Activated naive CD4-positive, alpha-beta T cell treated with anti-CD3 and anti-CD28 coated beads for 36 hours (primary cell): ENCODE data around the gene ATP10B. TPM values are rescaled to one million over a fixed set of nuclear protein-coding genes. Genes with fewer than 3 reads are reported as not detected.

Experiments
- CTCF ChIA-PET: fragments of 350-600 bp; sonication (Branson Sonifier 250); formaldehyde crosslinking; loops from one replicate; lab custom pipeline; 2021; ENCODE audit warnings: antibody characterized with exemption; lab: Charles Lee
- DNase-seq: peaks from one replicate; pipeline ENCODE4 v3.0.0-alpha.2; 2020
- H3K27ac Mint-ChIP-seq: one replicate; pipeline ENCODE4 v1.8.0; 2021; ENCODE audit warnings: mild to moderate bottlenecking, mixed read lengths
- H3K27me3 Mint-ChIP-seq: one replicate; pipeline ENCODE4 v1.8.0; 2021; ENCODE audit warnings: low read depth, mixed read lengths
- H3K36me3 Mint-ChIP-seq: one replicate; pipeline ENCODE4 v1.8.0; 2021; ENCODE audit warnings: low read depth, mixed read lengths
- H3K4me1 Mint-ChIP-seq: one replicate; pipeline ENCODE4 v1.8.0; 2021; ENCODE audit warnings: low read depth, mixed read lengths
- H3K4me3 Mint-ChIP-seq: one replicate; pipeline ENCODE4 v1.8.0; 2021; ENCODE audit warnings: mild to moderate bottlenecking, moderate library complexity, mixed read lengths
- H3K9me3 Mint-ChIP-seq: one replicate; pipeline ENCODE4 v1.8.0; 2021; ENCODE audit warnings: mixed read lengths
- intact Hi-C: fragments of 100-400 bp; cut with micrococcal nuclease; formaldehyde crosslinking; loops from one replicate; pipeline ENCODE4 v1.15.1; 2023
- total RNA-seq, 2 experiments: library from RNA; stranded (reverse); gene quantifications; one replicate each; pipeline ENCODE4 v1.2.3, GENCODE V29; 2021

Gene ATP10B
- total RNA-seq, 2 experiments from 2014 or later: not detected

GRCh38 chr5:160637357-160638090 is 214.5 kb downstream of the ATP10B start:
- no peaks in the 10 kb centered on the region for H3K36me3 Mint-ChIP-seq
- intact Hi-C loops: no loop called here
- CTCF ChIA-PET: no interaction called here
- H3K9me3 Mint-ChIP-seq: no peaks in the 10 kb centered on the region
- H3K27me3 Mint-ChIP-seq: peaks cover 3% of the 10 kb centered on the region
- H3K4me3 Mint-ChIP-seq: no peak overlapping the region
- no peaks in the 10 kb centered on the region for H3K4me1 Mint-ChIP-seq
- DNase-seq: no peak
- H3K27ac Mint-ChIP-seq: no peak overlapping the region

GRCh38 chr5:160635663-160636062 is 216.3 kb downstream of the ATP10B start:
- CTCF ChIA-PET: no interaction called here
- peaks cover 3% of the 10 kb centered on the region for H3K27me3 Mint-ChIP-seq
- DNase-seq: no peak
- no peaks in the 10 kb centered on the region for H3K36me3 Mint-ChIP-seq
- H3K4me3 Mint-ChIP-seq: no peak overlapping the region
- no peak overlapping the region for H3K27ac Mint-ChIP-seq
- intact Hi-C loops: no loop called here
- H3K4me1 Mint-ChIP-seq: no peaks in the 10 kb centered on the region
- H3K9me3 Mint-ChIP-seq: no peaks in the 10 kb centered on the region

GRCh38 chr5:160635046-160635445 is 217.0 kb downstream of the ATP10B start:
- Mint-ChIP-seq H3K27ac (no peak overlapping the region), H3K9me3 (no peaks in the 10 kb centered on the region), H3K36me3 (no peaks in the 10 kb centered on the region), H3K27me3 (peaks cover 8% of the 10 kb centered on the region), H3K4me1 (no peaks in the 10 kb centered on the region), H3K4me3 (no peak overlapping the region)
- DNase-seq: no peak
- CTCF ChIA-PET: no interaction called here
- intact Hi-C loops: no loop called here

- CTCF ChIA-PET: interaction anchor here (0.6 kb wide), 1 partner anchor 198 kb away, joined by 3 read pairs; no protein-coding TSS in a partner anchor
- H3K27ac Mint-ChIP-seq: no peak overlapping the region
These were observed 223.0 kb downstream of the ATP10B start for GRCh38 chr5:160629003-160629402.

GRCh38 chr5:160628619-160628968 is 223.4 kb downstream of the ATP10B start:
- Mint-ChIP-seq H3K36me3 (no peaks in the 10 kb centered on the region), H3K4me3 (no peak overlapping the region), H3K9me3 (no peaks in the 10 kb centered on the region), H3K27me3 (peaks cover 13% of the 10 kb centered on the region), H3K27ac (no peak overlapping the region), H3K4me1 (no peaks in the 10 kb centered on the region)
- DNase-seq: no peak
- intact Hi-C loops: no loop called here
- CTCF ChIA-PET: interaction anchor here (0.6 kb wide), 1 partner anchor 198 kb away, joined by 3 read pairs; no protein-coding TSS in a partner anchor

More at GRCh38 chr5:160629003-160629402, 223.0 kb downstream of the ATP10B start:
- Mint-ChIP-seq H3K4me3 (no peak overlapping the region), H3K9me3 (no peaks in the 10 kb centered on the region), H3K27me3 (peaks cover 13% of the 10 kb centered on the region), H3K36me3 (no peaks in the 10 kb centered on the region), H3K4me1 (no peaks in the 10 kb centered on the region)
- intact Hi-C loops: no loop called here
- no peak for DNase-seq

- no peak overlapping the region for H3K4me3 Mint-ChIP-seq
- no peak overlapping the region for H3K27ac Mint-ChIP-seq
- no peaks in the 10 kb centered on the region for H3K36me3 Mint-ChIP-seq
- CTCF ChIA-PET: no interaction called here
- DNase-seq: no peak
- H3K9me3 Mint-ChIP-seq: no peaks in the 10 kb centered on the region
- peaks cover 13% of the 10 kb centered on the region for H3K27me3 Mint-ChIP-seq
- H3K4me1 Mint-ChIP-seq: no peaks in the 10 kb centered on the region
- intact Hi-C loops: no loop called here
These were observed 223.9 kb downstream of the ATP10B start for GRCh38 chr5:160627921-160628618.

- CTCF ChIA-PET: no interaction called here
- H3K36me3 Mint-ChIP-seq: no peaks in the 10 kb centered on the region
- no peak for DNase-seq
- peaks cover 13% of the 10 kb centered on the region for H3K27me3 Mint-ChIP-seq
- H3K27ac Mint-ChIP-seq: no peak overlapping the region
- intact Hi-C loops: no loop called here
- no peaks in the 10 kb centered on the region for H3K4me1 Mint-ChIP-seq
- H3K9me3 Mint-ChIP-seq: no peaks in the 10 kb centered on the region
- no peak overlapping the region for H3K4me3 Mint-ChIP-seq
These were observed 225.7 kb downstream of the ATP10B start for GRCh38 chr5:160626322-160626721.

GRCh38 chr5:160621526-160621925 is 230.5 kb downstream of the ATP10B start:
- intact Hi-C loops: no loop called here
- CTCF ChIA-PET: interaction anchor here (1.5 kb wide), 1 partner anchor 114 kb away, joined by 4 read pairs; no protein-coding TSS in a partner anchor
- no peak overlapping the region for H3K27ac Mint-ChIP-seq

GRCh38 chr5:160620401-160620800 is 231.6 kb downstream of the ATP10B start:
- Mint-ChIP-seq H3K27me3 (peaks cover 6% of the 10 kb centered on the region), H3K27ac (no peak overlapping the region), H3K4me1 (no peaks in the 10 kb centered on the region), H3K36me3 (no peaks in the 10 kb centered on the region), H3K9me3 (no peaks in the 10 kb centered on the region), H3K4me3 (no peak overlapping the region)
- CTCF ChIA-PET: no interaction called here
- intact Hi-C loops: no loop called here
- DNase-seq: no peak

More at GRCh38 chr5:160621526-160621925, 230.5 kb downstream of the ATP10B start:
- no peak for DNase-seq
- Mint-ChIP-seq H3K36me3 (no peaks in the 10 kb centered on the region), H3K27me3 (peaks cover 6% of the 10 kb centered on the region), H3K4me1 (no peaks in the 10 kb centered on the region), H3K4me3 (no peak overlapping the region), H3K9me3 (no peaks in the 10 kb centered on the region)

- no peaks in the 10 kb centered on the region for H3K4me1 Mint-ChIP-seq
- intact Hi-C loops: no loop called here
- no peak overlapping the region for H3K4me3 Mint-ChIP-seq
- CTCF ChIA-PET: no interaction called here
- DNase-seq: no peak
- H3K27me3 Mint-ChIP-seq: peaks cover 9% of the 10 kb centered on the region
- H3K27ac Mint-ChIP-seq: no peak overlapping the region
- H3K36me3 Mint-ChIP-seq: no peaks in the 10 kb centered on the region
- H3K9me3 Mint-ChIP-seq: no peaks in the 10 kb centered on the region
These were observed 232.6 kb downstream of the ATP10B start for GRCh38 chr5:160619381-160619780.

- Mint-ChIP-seq H3K27ac (no peak overlapping the region), H3K4me1 (no peaks in the 10 kb centered on the region), H3K9me3 (no peaks in the 10 kb centered on the region), H3K4me3 (no peak overlapping the region), H3K36me3 (no peaks in the 10 kb centered on the region), H3K27me3 (peaks cover 9% of the 10 kb centered on the region)
- intact Hi-C loops: no loop called here
- CTCF ChIA-PET: no interaction called here
- no peak for DNase-seq
These were observed 233.7 kb downstream of the ATP10B start for GRCh38 chr5:160618286-160618685.

GRCh38 chr5:160616712-160617497 is 235.1 kb downstream of the ATP10B start:
- Mint-ChIP-seq H3K27me3 (peaks cover 8% of the 10 kb centered on the region), H3K9me3 (no peaks in the 10 kb centered on the region), H3K36me3 (no peaks in the 10 kb centered on the region), H3K27ac (no peak overlapping the region), H3K4me1 (no peaks in the 10 kb centered on the region), H3K4me3 (no peak overlapping the region)
- CTCF ChIA-PET: no interaction called here
- intact Hi-C loops: no loop called here
- DNase-seq: no peak
